Astrocyte (in vitro differentiated cells and primary cell): Measurements from ENCODE around the gene METTL21C. TPM values are rescaled to one million over a fixed set of nuclear protein-coding genes. Genes with fewer than 3 reads are reported as not detected.
A peak's percentile ranks its signal among the peaks of the same experiment; 100 is the strongest.

Experiments
- DNase-seq: peaks from one replicate; pipeline ENCODE4 v3.0.0-alpha.2; 2010; ENCODE audit warnings: low read depth
- FAIRE-seq: peaks from 2 replicates; lab custom pipeline; 2011; peaks lifted over from hg19 to GRCh38; lab: Jason Lieb, UNC
- H2AFZ ChIP-seq: 2 replicates; pipeline ENCODE4 v1.6.0; 2012; ENCODE audit warnings: low read depth, low read length, inconsistent platforms
- H3K27ac ChIP-seq: 2 replicates; pipeline ENCODE4 v1.5.1; 2011; ENCODE audit warnings: low read depth, low read length, inconsistent platforms
- H3K27me3 ChIP-seq: 2 replicates; pipeline ENCODE4 v1.6.0; 2011; ENCODE audit warnings: low read length, inconsistent platforms; ENCODE audit not compliant: insufficient read depth
- H3K36me3 ChIP-seq: 2 replicates; pipeline ENCODE4 v1.5.1; 2011; ENCODE audit warnings: low read length, inconsistent platforms; ENCODE audit not compliant: insufficient read depth
- H3K4me1 ChIP-seq: 2 replicates; pipeline ENCODE4 v1.5.1; 2011; ENCODE audit warnings: low read length, inconsistent platforms; ENCODE audit not compliant: insufficient read depth
- H3K4me2 ChIP-seq: 2 replicates; pipeline ENCODE4 v1.6.0; 2012; ENCODE audit warnings: low read length, inconsistent platforms
- H3K4me3 ChIP-seq: 2 replicates; pipeline ENCODE4 v1.5.1; 2011; ENCODE audit warnings: low read depth, mild to moderate bottlenecking, low read length, inconsistent platforms; ENCODE audit not compliant: insufficient read depth
- H3K79me2 ChIP-seq: 2 replicates; pipeline ENCODE4 v1.6.0; 2012; ENCODE audit warnings: mild to moderate bottlenecking, low read length, inconsistent platforms; ENCODE audit not compliant: insufficient read depth
- H3K9ac ChIP-seq: 2 replicates; pipeline ENCODE4 v1.6.0; 2012; ENCODE audit warnings: mild to moderate bottlenecking, low read length, inconsistent platforms
- H3K9me3 ChIP-seq: 2 replicates; pipeline ENCODE4 v1.5.1; 2012; ENCODE audit warnings: low read depth, mild to moderate bottlenecking, low read length, inconsistent platforms; ENCODE audit not compliant: insufficient read depth
- H4K20me1 ChIP-seq: 2 replicates; pipeline ENCODE4 v1.6.0; 2012; ENCODE audit warnings: low read length, inconsistent platforms; ENCODE audit not compliant: insufficient read depth
- H3K27ac Mint-ChIP-seq: one replicate; pipeline ENCODE4 v1.8.0; 2021; ENCODE audit warnings: mild to moderate bottlenecking, mixed read lengths; ENCODE audit not compliant: unreplicated experiment
- H3K27me3 Mint-ChIP-seq: one replicate; pipeline ENCODE4 v1.8.0; 2021; ENCODE audit warnings: low read depth, mixed read lengths; ENCODE audit not compliant: unreplicated experiment
- H3K36me3 Mint-ChIP-seq: one replicate; pipeline ENCODE4 v1.8.0; 2021; ENCODE audit warnings: low read depth, mixed read lengths; ENCODE audit not compliant: unreplicated experiment
- H3K4me1 Mint-ChIP-seq: one replicate; pipeline ENCODE4 v1.8.0; 2021; ENCODE audit warnings: low read depth, mixed read lengths; ENCODE audit not compliant: unreplicated experiment
- H3K4me3 Mint-ChIP-seq: one replicate; pipeline ENCODE4 v1.8.0; 2021; ENCODE audit warnings: mild to moderate bottlenecking, moderate library complexity, mixed read lengths; ENCODE audit not compliant: unreplicated experiment
- H3K9me3 Mint-ChIP-seq: one replicate; pipeline ENCODE4 v1.8.0; 2021; ENCODE audit warnings: mild to moderate bottlenecking, mixed read lengths; ENCODE audit not compliant: unreplicated experiment
- CTCF ChIP-seq: IDR thresholded peaks from 2 replicates; pipeline ENCODE4 v1.5.1; 2011; ENCODE audit warnings: low read depth, mild to moderate bottlenecking, inconsistent platforms, low read length, moderate library complexity; ENCODE audit not compliant: insufficient read depth
- EZH2 ChIP-seq: IDR thresholded peaks from 2 replicates; pipeline ENCODE4 v1.6.1; 2012; ENCODE audit warnings: mild to moderate bottlenecking, low read length, inconsistent platforms; ENCODE audit not compliant: insufficient read depth
- total RNA-seq: library from RNA; stranded (reverse); gene quantifications from 2 replicates; pipeline ENCODE4 v1.2.1, GENCODE V29; 2021

METTL21C gene
- total RNA-seq, 1 donor from 2014 or later: not detected

GRCh38 chr13:102724923-102725322 lies 30.1 kb upstream of the METTL21C start:
- Histone ChIP-seq H3K9me3 (no peaks in the 10 kb centered on the region), H4K20me1 (no peaks in the 10 kb centered on the region), H3K9ac (no peak overlapping the region), H3K27me3 (no peaks in the 10 kb centered on the region), H3K4me1 (peaks cover 6% of the 10 kb centered on the region), H3K36me3 (no peaks in the 10 kb centered on the region), H3K27ac (no peak overlapping the region), H3K4me2 (no peak overlapping the region), H3K4me3 (no peak overlapping the region), H2AFZ (no peak overlapping the region), H3K79me2 (no peaks in the 10 kb centered on the region)
- H3K4me1 Mint-ChIP-seq: no peaks in the 10 kb centered on the region
- FAIRE-seq (peak; percentile 92), DNase-seq (peak; percentile 3)
- H3K4me3 Mint-ChIP-seq: no peak overlapping the region
- TF ChIP-seq CTCF: peak; percentile 36
- no peak for TF ChIP-seq EZH2
- H3K9me3 Mint-ChIP-seq: no peaks in the 10 kb centered on the region
- no peaks in the 10 kb centered on the region for H3K27me3 Mint-ChIP-seq
- H3K27ac Mint-ChIP-seq: no peak overlapping the region
- no peaks in the 10 kb centered on the region for H3K36me3 Mint-ChIP-seq

DNA sequence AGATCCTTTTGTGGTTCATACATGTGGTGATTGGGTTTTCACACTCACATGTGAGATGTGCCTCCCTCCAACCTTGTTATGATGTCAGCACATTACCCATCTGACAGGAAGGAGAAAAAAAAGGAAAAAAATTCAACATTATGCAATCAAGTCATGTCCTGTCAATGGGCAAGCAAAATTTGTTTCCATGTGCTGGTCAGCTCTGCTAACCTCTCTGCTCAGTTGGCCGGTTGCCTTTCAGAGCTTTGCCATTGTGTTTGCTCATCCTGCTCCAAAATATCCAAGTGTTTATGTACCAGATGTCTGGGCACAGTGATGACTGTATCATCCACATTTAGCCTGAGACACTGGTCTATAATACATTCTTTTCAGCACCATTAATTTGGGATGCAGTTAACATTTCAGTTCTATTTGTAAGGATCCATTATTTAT lies 27.0 kb upstream of the METTL21C start:
- TF ChIP-seq CTCF (no peak), EZH2 (no peak)
- no peak overlapping the region for H3K27ac Mint-ChIP-seq
- H3K79me2 ChIP-seq: no peaks in the 10 kb centered on the region
- H3K9me3 Mint-ChIP-seq: no peaks in the 10 kb centered on the region
- no peaks in the 10 kb centered on the region for H3K9me3 ChIP-seq
- no peaks in the 10 kb centered on the region for H3K27me3 ChIP-seq
- no peak overlapping the region for H3K9ac ChIP-seq
- no peaks in the 10 kb centered on the region for H4K20me1 ChIP-seq
- H3K4me1 Mint-ChIP-seq: no peaks in the 10 kb centered on the region
- DNase-seq (peak; percentile 13), FAIRE-seq (no peak)
- no peak overlapping the region for H3K4me2 ChIP-seq
- no peaks in the 10 kb centered on the region for H3K36me3 ChIP-seq
- no peak overlapping the region for H3K4me3 ChIP-seq
- no peak overlapping the region for H3K4me3 Mint-ChIP-seq
- H2AFZ ChIP-seq: no peak overlapping the region
- no peaks in the 10 kb centered on the region for H3K4me1 ChIP-seq
- no peak overlapping the region for H3K27ac ChIP-seq
- no peaks in the 10 kb centered on the region for H3K36me3 Mint-ChIP-seq
- no peaks in the 10 kb centered on the region for H3K27me3 Mint-ChIP-seq

GRCh38 chr13:102718746-102719145 lies 23.9 kb upstream of the METTL21C start:
- Histone ChIP-seq H3K4me2 (no peak overlapping the region), H3K36me3 (no peaks in the 10 kb centered on the region), H4K20me1 (no peaks in the 10 kb centered on the region), H3K4me3 (no peak overlapping the region), H2AFZ (no peak overlapping the region), H3K27ac (no peak overlapping the region), H3K79me2 (no peaks in the 10 kb centered on the region), H3K9me3 (peaks cover 2% of the 10 kb centered on the region), H3K9ac (no peak overlapping the region), H3K4me1 (no peaks in the 10 kb centered on the region), H3K27me3 (no peaks in the 10 kb centered on the region)
- Mint-ChIP-seq H3K9me3 (no peaks in the 10 kb centered on the region), H3K27me3 (no peaks in the 10 kb centered on the region), H3K36me3 (no peaks in the 10 kb centered on the region), H3K27ac (no peak overlapping the region), H3K4me1 (no peaks in the 10 kb centered on the region), H3K4me3 (no peak overlapping the region)
- TF ChIP-seq EZH2 (no peak), CTCF (no peak)
- no peak for DNase-seq
- FAIRE-seq: no peak
